Upper lobe of right lung (tissue), 1 donor: Measurements from ENCODE around the gene GATA5. TPM values are rescaled to one million over a fixed set of nuclear protein-coding genes. Genes with fewer than 3 reads are reported as not detected.

Experiments used
- ATAC-seq: fragments of 200-7000 bp; cut with Tn5 transposase; one replicate; pipeline ENCODE4 v1.9.1; 2020; ENCODE audit warnings: mild to moderate bottlenecking, moderate library complexity
- DNase-seq: peaks from one replicate; pipeline ENCODE4 v3.0.0-alpha.2; 2020
- H3K27ac ChIP-seq: fragments of 200-600 bp; one replicate; pipeline ENCODE4 v1.8.0; 2022
- H3K27me3 ChIP-seq: fragments of 200-600 bp; one replicate; pipeline ENCODE4 v1.8.0; 2022; ENCODE audit warnings: mild to moderate bottlenecking
- H3K36me3 ChIP-seq: fragments of 200-600 bp; one replicate; pipeline ENCODE4 v1.8.0; 2022
- H3K4me1 ChIP-seq: fragments of 200-600 bp; one replicate; pipeline ENCODE4 v1.8.0; 2022
- H3K4me3 ChIP-seq: fragments of 200-600 bp; one replicate; pipeline ENCODE4 v1.8.0; 2022; ENCODE audit warnings: mild to moderate bottlenecking
- H3K9me3 ChIP-seq: fragments of 200-600 bp; one replicate; pipeline ENCODE4 v1.8.0; 2022
- intact Hi-C: fragments of 100-400 bp; cut with DNase I; formaldehyde crosslinking; loops from one replicate; pipeline ENCODE4 v1.11.0; 2022
- total RNA-seq: library from RNA; stranded (reverse); fragmentation: NEBNext Ultra II Directional; extraction: Animal tissue kit (Norgen Biotek cat#: 25700); gene quantifications from one replicate; pipeline ENCODE4 v1.2.1, GENCODE V29; 2021
- TF ChIP-seq, protein P1 (sequence below): fragments of 200-600 bp; IDR thresholded peaks from one replicate; pipeline ENCODE4 v1.8.0; 2022; ENCODE audit warnings: antibody characterized with exemption
- donor health status: DM: no; HTN: yes; CAD: no; lungs with severe emphysema.

GATA5 gene
- total RNA-seq, 1 donor from 2014 or later = 2.5 TPM

GRCh38 chr20:62462976-62463592 lies 12.7 kb downstream of the GATA5 start:
- TF ChIP-seq, protein P1, sequence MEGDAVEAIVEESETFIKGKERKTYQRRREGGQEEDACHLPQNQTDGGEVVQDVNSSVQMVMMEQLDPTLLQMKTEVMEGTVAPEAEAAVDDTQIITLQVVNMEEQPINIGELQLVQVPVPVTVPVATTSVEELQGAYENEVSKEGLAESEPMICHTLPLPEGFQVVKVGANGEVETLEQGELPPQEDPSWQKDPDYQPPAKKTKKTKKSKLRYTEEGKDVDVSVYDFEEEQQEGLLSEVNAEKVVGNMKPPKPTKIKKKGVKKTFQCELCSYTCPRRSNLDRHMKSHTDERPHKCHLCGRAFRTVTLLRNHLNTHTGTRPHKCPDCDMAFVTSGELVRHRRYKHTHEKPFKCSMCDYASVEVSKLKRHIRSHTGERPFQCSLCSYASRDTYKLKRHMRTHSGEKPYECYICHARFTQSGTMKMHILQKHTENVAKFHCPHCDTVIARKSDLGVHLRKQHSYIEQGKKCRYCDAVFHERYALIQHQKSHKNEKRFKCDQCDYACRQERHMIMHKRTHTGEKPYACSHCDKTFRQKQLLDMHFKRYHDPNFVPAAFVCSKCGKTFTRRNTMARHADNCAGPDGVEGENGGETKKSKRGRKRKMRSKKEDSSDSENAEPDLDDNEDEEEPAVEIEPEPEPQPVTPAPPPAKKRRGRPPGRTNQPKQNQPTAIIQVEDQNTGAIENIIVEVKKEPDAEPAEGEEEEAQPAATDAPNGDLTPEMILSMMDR = no peak
- intact Hi-C loops = no loop called here
- H3K4me3 ChIP-seq = no peak overlapping the region
- no peaks in the 10 kb centered on the region for H3K36me3 ChIP-seq
- peaks cover 34% of the 10 kb centered on the region for H3K27me3 ChIP-seq
- H3K27ac ChIP-seq = no peak overlapping the region
- no peak for DNase-seq
- no peaks in the 10 kb centered on the region for H3K9me3 ChIP-seq
- ATAC-seq = no peak
- H3K4me1 ChIP-seq = no peaks in the 10 kb centered on the region

GRCh38 chr20:62461834-62462233 lies 14.0 kb downstream of the GATA5 start:
- TF ChIP-seq, protein P1 = no peak
- intact Hi-C loops = no loop called here
- Histone ChIP-seq H3K27me3 (peaks cover 46% of the 10 kb centered on the region), H3K4me3 (no peak overlapping the region), H3K36me3 (no peaks in the 10 kb centered on the region), H3K9me3 (no peaks in the 10 kb centered on the region), H3K4me1 (no peaks in the 10 kb centered on the region), H3K27ac (no peak overlapping the region)
- DNase-seq (no peak), ATAC-seq (no peak)

DNA sequence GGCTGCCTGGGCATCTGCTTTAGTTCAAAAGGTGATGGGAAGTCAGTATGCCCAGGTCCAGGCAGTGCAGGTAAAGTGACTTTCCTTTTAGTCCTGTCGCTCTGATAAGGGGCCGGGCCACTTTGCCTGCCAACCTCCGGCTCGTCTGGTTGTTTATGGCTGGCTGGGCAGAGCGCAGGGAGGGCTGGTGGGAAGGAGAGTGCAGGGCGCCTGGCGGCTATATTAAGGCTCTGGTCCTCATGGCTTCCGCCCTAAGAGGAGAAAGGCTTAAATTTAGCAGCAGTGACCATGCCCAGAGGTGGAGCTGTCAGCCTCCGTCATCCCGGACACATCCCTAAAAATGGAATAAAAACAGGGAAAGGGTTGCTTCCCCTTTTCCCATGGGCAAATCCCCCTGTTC lies 14.6 kb downstream of the GATA5 start:
- intact Hi-C loops = no loop called here

DNA sequence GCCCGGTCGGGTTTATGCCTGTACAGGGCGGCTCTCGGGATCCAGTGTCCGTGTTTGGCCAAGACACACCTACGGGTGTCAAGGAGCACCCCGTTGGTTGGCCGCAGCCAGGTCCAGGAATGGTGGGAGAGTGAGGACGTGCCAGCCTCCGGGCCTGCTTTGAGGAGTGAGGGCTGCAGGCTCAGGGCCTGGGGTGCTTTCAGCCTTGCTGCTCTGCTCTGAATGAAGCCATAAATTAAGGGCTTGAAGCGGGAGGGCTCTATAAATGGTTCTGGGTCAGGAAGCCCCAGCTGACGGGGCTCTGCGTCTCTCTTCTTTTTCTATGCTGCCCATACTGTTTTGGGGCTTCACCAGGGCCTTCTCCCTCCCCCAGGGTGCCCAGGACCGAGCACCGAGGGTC lies 15.1 kb downstream of the GATA5 start:
- no peaks in the 10 kb centered on the region for H3K4me1 ChIP-seq
- intact Hi-C loops = no loop called here
- peaks cover 53% of the 10 kb centered on the region for H3K27me3 ChIP-seq
- ATAC-seq (no peak), DNase-seq (no peak)
- TF ChIP-seq, protein P1 = no peak
- H3K27ac ChIP-seq = no peak overlapping the region
- no peaks in the 10 kb centered on the region for H3K36me3 ChIP-seq
- H3K9me3 ChIP-seq = no peaks in the 10 kb centered on the region
- no peak overlapping the region for H3K4me3 ChIP-seq

More for the DNA sequence above, 14.6 kb downstream of the GATA5 start:
- ATAC-seq (no peak), DNase-seq (no peak)
- no peak overlapping the region for H3K4me3 ChIP-seq
- no peak overlapping the region for H3K27ac ChIP-seq
- peaks cover 50% of the 10 kb centered on the region for H3K27me3 ChIP-seq
- no peaks in the 10 kb centered on the region for H3K4me1 ChIP-seq
- TF ChIP-seq, protein P1 = no peak
- H3K9me3 ChIP-seq = no peaks in the 10 kb centered on the region
- no peaks in the 10 kb centered on the region for H3K36me3 ChIP-seq

DNA sequence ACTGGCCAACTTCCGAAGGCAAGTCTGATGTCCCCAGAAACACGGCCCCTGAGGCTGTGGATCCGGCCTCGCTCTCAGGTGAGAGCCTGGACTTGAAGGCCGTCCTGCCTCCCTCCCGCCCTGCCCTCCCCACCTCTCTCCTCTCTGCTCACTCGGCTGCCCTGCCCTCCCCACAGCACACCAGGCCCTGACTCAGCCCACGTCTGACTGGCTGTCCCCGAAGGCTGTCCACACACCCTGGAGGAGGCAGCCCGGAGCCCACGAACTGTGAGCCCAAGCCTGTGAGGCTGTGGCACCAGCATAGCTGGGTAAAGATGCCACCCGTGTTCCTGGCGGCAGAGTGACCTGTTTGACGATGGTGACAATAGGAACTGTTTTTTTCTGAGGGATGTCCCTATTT lies 16.3 kb downstream of the GATA5 start:
- Histone ChIP-seq H3K4me3 (no peak overlapping the region), H3K27ac (no peak overlapping the region), H3K36me3 (no peaks in the 10 kb centered on the region), H3K9me3 (no peaks in the 10 kb centered on the region), H3K4me1 (no peaks in the 10 kb centered on the region), H3K27me3 (peaks cover 54% of the 10 kb centered on the region)
- TF ChIP-seq, protein P1 = no peak
- intact Hi-C loops = no loop called here
- ATAC-seq (no peak), DNase-seq (no peak)
